Spleen (tissue), 11 donors: ENCODE data around the gene PPP2R5E. TPM values are rescaled to one million over a fixed set of nuclear protein-coding genes. Genes with fewer than 3 reads are reported as not detected.

Source experiments
- DNase-seq: peaks from one replicate; pipeline ENCODE4 v3.0.0-alpha.2; 2020
- H3K27ac ChIP-seq, 8 donors: fragments of 200-600 bp; sonication (generic) in 7 of 8; 1 replicate in 4 of 8; 2 replicates in 4 of 8; pipeline versions ENCODE4 v1.5.0 to v1.8.0; 2016 to 2021; ENCODE audit warnings: inconsistent platforms in 4 of 8, mild to moderate bottlenecking in 4 of 8, moderate library complexity in 1 of 8
- H3K27me3 ChIP-seq, 7 donors: fragments of 200-600 bp; sonication (generic) in 6 of 7; replicated peaks in 1 of 7; 1 replicate in 4 of 7; 2 replicates in 3 of 7; pipeline versions ENCODE4 v1.5.0 to v1.8.0; 2016 to 2021; ENCODE audit warnings: inconsistent platforms in 3 of 7, mild to moderate bottlenecking in 1 of 7
- H3K36me3 ChIP-seq, 6 donors: fragments of 200-600 bp; sonication (generic) in 5 of 6; 1 replicate in 4 of 6; 2 replicates in 2 of 6; pipeline versions ENCODE4 v1.5.0 to v1.8.0; 2016 to 2021; ENCODE audit warnings: inconsistent platforms in 2 of 6
- H3K4me1 ChIP-seq, 6 donors: fragments of 200-600 bp; sonication (generic) in 5 of 6; 1 replicate in 3 of 6; 2 replicates in 3 of 6; pipeline versions ENCODE4 v1.5.0 to v1.8.0; 2016 to 2021; ENCODE audit warnings: inconsistent platforms in 3 of 6
- H3K4me3 ChIP-seq, 8 donors: fragments of 200-600 bp; sonication (generic) in 7 of 8; 1 replicate in 4 of 8; 2 replicates in 4 of 8; pipeline versions ENCODE4 v1.5.0 to v1.8.0; 2016 to 2021; ENCODE audit warnings: inconsistent platforms in 4 of 8, mild to moderate bottlenecking in 4 of 8, moderate library complexity in 2 of 8
- H3K9me3 ChIP-seq, 8 donors: fragments of 200-600 bp; sonication (generic) in 7 of 8; 1 replicate in 4 of 8; 2 replicates in 4 of 8; pipeline versions ENCODE4 v1.5.0 to v1.8.0; 2016 to 2021; ENCODE audit warnings: inconsistent platforms in 4 of 8
- POLR2A ChIP-seq, 3 donors: fragments of 450-650 bp; IDR thresholded peaks; one replicate each; pipeline ENCODE4 v1.5.1; 2017; ENCODE audit warnings: antibody characterized with exemption in 3 of 3, mild to moderate bottlenecking in 1 of 3
- POLR2AphosphoS5 ChIP-seq, 3 donors: sonication (generic); formaldehyde crosslinking; IDR thresholded peaks; one replicate each; pipeline ENCODE4 v1.5.1; 2017; ENCODE audit warnings: antibody characterized with exemption in 3 of 3
- WGBS, 5 donors: extraction: QIAGEN DNeasy Blood & Tissue Kit in 3 of 5; methylation state at CpG; one replicate each; pipeline versions ENCODE4 v1.1.5 to v1.1.7; 2013 to 2018; 5-methylcytosine and 5-hydroxymethylcytosine counted together
- intact Hi-C: fragments of 100-400 bp; cut with DNase I; formaldehyde crosslinking; loops from one replicate; pipeline ENCODE4 v1.15.0; 2023; ENCODE audit warnings: low total_unique reads
- polyA plus RNA-seq, 3 donors: library from polyadenylated mRNA; stranded (reverse); fragments of 200-250 nt; gene quantifications; one replicate each; pipeline ENCODE4 v1.2.1, GENCODE V29; 2013
- total RNA-seq, 7 donors: library from RNA; depleted of rRNA in 3 of 7; stranded (reverse); fragments of >200 nt in 3 of 7; fragmentation: NEBNext Ultra II Directional in 4 of 7; extraction: Animal tissue kit (Norgen Biotek cat#: 25700) in 4 of 7; gene quantifications; one replicate each; pipeline versions ENCODE4 v1.1.0 to v1.2.1, GENCODE V29; 2016 to 2021
- TF ChIP-seq, protein P1 (sequence below), 11 experiments: fragments of 200-600 bp in 7 of 11; fragments of 450-650 bp in 4 of 11; sonication (generic) in 4 of 11; IDR thresholded peaks in 8 of 11; conservative IDR thresholded peaks in 3 of 11; 1 replicate in 7 of 11; 2 replicates in 4 of 11; pipeline versions ENCODE4 v1.4.0 to v1.8.0; 2016 to 2021; ENCODE audit warnings: antibody characterized with exemption in 11 of 11, inconsistent platforms in 4 of 11, mild to moderate bottlenecking in 1 of 11
- donor health status: healthy with polysubstance abuse.
- donor health status: DM: no; HTN: no; CAD: no; lungs with moderate emphysema.
- donor health status: DM: no; HTN: no; CAD: no.
- donor health status: Bipolar disorder and iron deficiency.
- donor health status: healthy.
- donor health status: DM: no; HTN: no; CAD: no.
- donor health status: DM: yes; HTN: yes; CAD: no.

Gene PPP2R5E
- total and polyA plus RNA-seq, 10 donors: 6.1 to 42.3 (median 29.1) TPM

DNA sequence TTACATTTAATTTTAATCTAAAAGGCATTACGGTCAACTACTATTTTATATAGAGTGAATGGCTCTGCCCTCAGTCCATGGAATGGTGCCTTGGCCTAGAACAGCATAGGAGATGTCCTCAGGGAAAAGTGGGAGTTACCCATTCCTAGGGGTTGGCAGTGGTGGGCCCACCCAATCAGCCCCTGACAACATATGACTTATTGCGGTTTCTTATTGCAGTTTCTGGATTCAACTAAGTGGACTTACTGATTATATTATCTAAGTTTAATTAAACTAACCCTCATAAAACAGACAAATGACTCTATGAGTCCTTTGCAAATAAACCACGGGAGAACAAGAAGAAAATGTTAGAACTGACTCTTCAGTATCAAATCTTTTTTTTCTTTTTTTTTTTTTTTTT, 2.3 kb upstream of the PPP2R5E start:
- intact Hi-C loops: no loop called here

DNA sequence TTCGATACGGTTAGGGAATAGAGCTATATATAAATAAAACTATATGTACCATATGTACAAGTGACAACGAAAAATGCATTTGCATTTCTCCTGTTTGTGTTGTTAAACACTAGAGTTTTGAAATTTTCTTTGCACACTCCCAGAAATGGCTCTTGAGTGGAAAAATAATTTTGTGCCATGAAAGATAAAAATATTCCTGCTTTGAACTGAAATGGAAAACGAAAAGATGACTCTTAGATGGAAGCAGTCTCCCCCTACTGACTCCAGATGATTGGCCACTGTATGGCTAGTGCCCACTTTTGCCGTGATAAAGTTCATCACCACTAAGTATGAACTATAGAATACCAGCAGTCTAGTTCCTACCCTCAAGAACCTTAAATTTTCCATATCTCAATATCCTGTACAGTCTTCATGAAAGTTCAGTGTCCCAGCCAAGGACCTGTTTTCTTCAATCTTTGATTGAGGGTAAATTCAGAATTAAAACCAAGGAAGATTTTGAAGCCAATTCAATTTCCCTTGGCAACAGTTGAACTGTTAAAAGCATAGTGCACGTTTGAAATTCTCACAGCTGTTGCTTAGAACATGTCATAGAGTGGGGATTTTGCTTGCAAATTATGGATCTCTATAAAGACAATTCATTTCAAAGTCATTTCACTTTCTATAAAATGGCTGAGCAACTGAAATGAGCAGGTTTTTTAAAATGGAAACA, 1.6 kb upstream of the PPP2R5E start:
- TF ChIP-seq POLR2AphosphoS5 (IDR thresholded peaks at IDR 0.05): no peak
- TF ChIP-seq, protein P1, sequence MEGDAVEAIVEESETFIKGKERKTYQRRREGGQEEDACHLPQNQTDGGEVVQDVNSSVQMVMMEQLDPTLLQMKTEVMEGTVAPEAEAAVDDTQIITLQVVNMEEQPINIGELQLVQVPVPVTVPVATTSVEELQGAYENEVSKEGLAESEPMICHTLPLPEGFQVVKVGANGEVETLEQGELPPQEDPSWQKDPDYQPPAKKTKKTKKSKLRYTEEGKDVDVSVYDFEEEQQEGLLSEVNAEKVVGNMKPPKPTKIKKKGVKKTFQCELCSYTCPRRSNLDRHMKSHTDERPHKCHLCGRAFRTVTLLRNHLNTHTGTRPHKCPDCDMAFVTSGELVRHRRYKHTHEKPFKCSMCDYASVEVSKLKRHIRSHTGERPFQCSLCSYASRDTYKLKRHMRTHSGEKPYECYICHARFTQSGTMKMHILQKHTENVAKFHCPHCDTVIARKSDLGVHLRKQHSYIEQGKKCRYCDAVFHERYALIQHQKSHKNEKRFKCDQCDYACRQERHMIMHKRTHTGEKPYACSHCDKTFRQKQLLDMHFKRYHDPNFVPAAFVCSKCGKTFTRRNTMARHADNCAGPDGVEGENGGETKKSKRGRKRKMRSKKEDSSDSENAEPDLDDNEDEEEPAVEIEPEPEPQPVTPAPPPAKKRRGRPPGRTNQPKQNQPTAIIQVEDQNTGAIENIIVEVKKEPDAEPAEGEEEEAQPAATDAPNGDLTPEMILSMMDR (IDR thresholded peaks at IDR 0.05 in 8 of 11, conservative IDR thresholded peaks at IDR 0.05 in 3 of 11): peak in 6 of 11 experiments; percentile 25 to 45 (median 41)
- DNase-seq: no peak
- peaks cover 0 to 6% (median under 1%) of the 10 kb centered on the region in 6 donors for H3K36me3 ChIP-seq
- H3K4me3 ChIP-seq: peak overlapping the region in 7 of 8 donors; percentile 4 to 98 (median 87)
- H3K9me3 ChIP-seq: no peaks in the 10 kb centered on the region
- peak overlapping the region in 2 of 8 donors; percentile 88 to 89 for H3K27ac ChIP-seq
- intact Hi-C loops: loop anchor here (5.0 kb wide), 2 partner anchors 98 to 152 kb away; partner anchors contain the start of gene WDR89
- no peaks in the 10 kb centered on the region for H3K27me3 ChIP-seq
- H3K4me1 ChIP-seq: peaks cover 7 to 42% (median 29%) of the 10 kb centered on the region in 6 donors
- 27 to 39% (median 34%) methylated on average over 6 of the region's 6 CpGs for WGBS, 5 donors

More for the DNA sequence above, 2.3 kb upstream of the PPP2R5E start:
- Histone ChIP-seq H3K27ac (no peak overlapping the region), H3K27me3 (no peaks in the 10 kb centered on the region), H3K9me3 (no peaks in the 10 kb centered on the region), H3K4me3 (no peak overlapping the region), H3K36me3 (no peaks in the 10 kb centered on the region), H3K4me1 (peaks cover 7 to 37% (median 29%) of the 10 kb centered on the region in 6 donors)
- no peak for DNase-seq
- 90 to 98% (median 93%) methylated on average over 3 of the region's 3 CpGs for WGBS, 5 donors
- TF ChIP-seq POLR2AphosphoS5 (IDR thresholded peaks at IDR 0.05) (no peak), POLR2A (IDR thresholded peaks at IDR 0.05) (no peak)
- TF ChIP-seq, protein P1 (IDR thresholded peaks at IDR 0.05 in 8 of 11, conservative IDR thresholded peaks at IDR 0.05 in 3 of 11): no peak

DNA sequence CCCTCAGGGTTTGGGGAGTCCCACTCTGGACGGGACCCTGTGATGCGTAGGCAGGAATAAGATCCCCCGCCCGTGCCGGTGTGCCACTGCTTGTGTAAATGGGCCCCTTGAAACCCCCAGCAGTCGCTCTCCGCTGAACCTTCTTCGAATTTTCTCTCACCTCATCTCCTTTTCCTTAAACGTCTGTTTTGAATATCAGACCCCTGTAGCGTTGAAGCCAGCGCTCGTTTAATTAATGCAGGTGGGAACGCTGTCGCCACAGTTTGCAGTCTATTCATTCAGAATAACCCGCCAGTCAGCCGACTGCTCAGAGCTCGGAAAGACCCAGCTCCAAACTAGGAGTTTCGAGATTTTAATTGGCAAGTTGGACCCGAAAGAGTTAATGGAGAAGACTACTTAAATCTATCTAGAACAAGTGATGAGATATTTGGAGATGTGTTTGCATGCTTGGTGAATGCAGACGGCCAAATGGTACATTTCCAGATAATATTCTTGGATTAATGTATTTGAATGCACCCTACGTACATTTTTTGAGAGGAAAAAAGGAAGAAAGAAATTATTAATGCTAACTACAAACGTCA, 739 bp upstream of the PPP2R5E start:
- H3K27ac ChIP-seq: peak overlapping the region; percentile 88 to 95 (median 90)
- 0 to 1% (median 0%) methylated on average over 22 of the region's 22 CpGs for WGBS, 5 donors
- no peaks in the 10 kb centered on the region for H3K9me3 ChIP-seq
- DNase-seq: no peak
- intact Hi-C loops: loop anchor here (5.0 kb wide), 2 partner anchors 98 to 152 kb away; partner anchors contain the start of gene WDR89
- H3K4me3 ChIP-seq: peak overlapping the region; percentile 85 to 98 (median 91)
- no peaks in the 10 kb centered on the region for H3K27me3 ChIP-seq
- H3K36me3 ChIP-seq: peaks cover 0 to 14% (median 7%) of the 10 kb centered on the region in 6 donors
- TF ChIP-seq POLR2AphosphoS5 (IDR thresholded peaks at IDR 0.05) (no peak), POLR2A (IDR thresholded peaks at IDR 0.05) (no peak)
- TF ChIP-seq, protein P1 (IDR thresholded peaks at IDR 0.05 in 8 of 11, conservative IDR thresholded peaks at IDR 0.05 in 3 of 11): no peak
- H3K4me1 ChIP-seq: peaks cover 7 to 42% (median 30%) of the 10 kb centered on the region in 6 donors
